Measurements from ENCODE around the gene CFAP97. TPM values are rescaled to one million over a fixed set of nuclear protein-coding genes. Genes with fewer than 3 reads are reported as not detected.
"Not testable (repeated sequence)": the region's sequence is repeated elsewhere in the genome, so short reads cannot be mapped to it uniquely, and the experiment has no call there.

Gene CFAP97
- total and polyA plus RNA-seq, 9 donors = 14.1 to 57.6 (median 38.2) TPM

GRCh38 chr4:185246453-185246852 lies 42.7 kb upstream of the CFAP97 start:
- intact Hi-C loops (cut with DNase I) = no loop called here
- no peak overlapping the region for H3K27ac ChIP-seq
- no peaks in the 10 kb centered on the region for H3K27me3 ChIP-seq
- H3K36me3 ChIP-seq = no peaks in the 10 kb centered on the region
- 49 to 65% (median 58%) methylated on average over 1 of the region's 1 CpG for WGBS, 3 donors
- TF ChIP-seq POLR2A (IDR thresholded peaks at IDR 0.05) (no peak), CTCF (IDR thresholded peaks at IDR 0.05) (no peak), EP300 (IDR thresholded peaks at IDR 0.05) (no peak)
- peaks cover 2% of the 10 kb centered on the region for H3K4me1 ChIP-seq (ENCODE audit: insufficient read depth)
- H3K4me3 ChIP-seq = no peak overlapping the region
- no peak for DNase-seq
- H3K9me3 ChIP-seq = no peaks in the 10 kb centered on the region

GRCh38 chr4:185244763-185245162 lies 41.0 kb upstream of the CFAP97 start:
- Histone ChIP-seq H3K4me3 (no peak overlapping the region), H3K9me3 (no peaks in the 10 kb centered on the region), H3K27ac (no peak overlapping the region), H3K36me3 (no peaks in the 10 kb centered on the region), H3K4me1 (ENCODE audit: insufficient read depth) (peaks cover 2% of the 10 kb centered on the region), H3K27me3 (no peaks in the 10 kb centered on the region)
- no peak for TF ChIP-seq CTCF (IDR thresholded peaks at IDR 0.05)
- TF ChIP-seq EP300 (IDR thresholded peaks at IDR 0.05) = no peak
- no peak for TF ChIP-seq POLR2A (IDR thresholded peaks at IDR 0.05)
- 27 to 45% (median 35%) methylated on average over 4 of the region's 4 CpGs for WGBS, 3 donors
- no peak for DNase-seq
- intact Hi-C loops (cut with DNase I) = no loop called here

GRCh38 chr4:185243879-185244278 lies 40.1 kb upstream of the CFAP97 start:
- intact Hi-C loops (cut with DNase I) = no loop called here
- no peaks in the 10 kb centered on the region for H3K27me3 ChIP-seq
- H3K9me3 ChIP-seq = no peaks in the 10 kb centered on the region
- DNase-seq = no peak
- no peak overlapping the region for H3K4me3 ChIP-seq
- no peak overlapping the region for H3K27ac ChIP-seq
- 94 to 95% (median 94%) methylated on average over 4 of the region's 4 CpGs for WGBS, 3 donors
- H3K4me1 ChIP-seq (ENCODE audit: insufficient read depth) = peaks cover 2% of the 10 kb centered on the region
- H3K36me3 ChIP-seq = no peaks in the 10 kb centered on the region
- TF ChIP-seq CTCF (IDR thresholded peaks at IDR 0.05) (no peak), EP300 (IDR thresholded peaks at IDR 0.05) (no peak), POLR2A (IDR thresholded peaks at IDR 0.05) (no peak)

GRCh38 chr4:185242749-185243533 lies 39.1 kb upstream of the CFAP97 start:
- no peaks in the 10 kb centered on the region for H3K27me3 ChIP-seq
- intact Hi-C loops (cut with DNase I) = no loop called here
- no peak overlapping the region for H3K4me3 ChIP-seq
- 79 to 83% (median 82%) methylated on average over 6 of the region's 6 CpGs for WGBS, 3 donors
- TF ChIP-seq CTCF (IDR thresholded peaks at IDR 0.05) (no peak), POLR2A (IDR thresholded peaks at IDR 0.05) (no peak), EP300 (IDR thresholded peaks at IDR 0.05) (no peak)
- no peaks in the 10 kb centered on the region for H3K9me3 ChIP-seq
- no peak for DNase-seq
- no peak overlapping the region for H3K27ac ChIP-seq
- H3K36me3 ChIP-seq = no peaks in the 10 kb centered on the region
- peaks cover 2% of the 10 kb centered on the region for H3K4me1 ChIP-seq (ENCODE audit: insufficient read depth)

GRCh38 chr4:185240486-185240885 lies 36.7 kb upstream of the CFAP97 start:
- H3K27ac ChIP-seq; DNase-seq; H3K4me1 ChIP-seq (ENCODE audit: insufficient read depth); H3K27me3 ChIP-seq; intact Hi-C loops (cut with DNase I); H3K4me3 ChIP-seq; H3K36me3 ChIP-seq; H3K9me3 ChIP-seq: not testable (repeated sequence)
- WGBS, 3 donors = 97% methylated on average over 31 of the region's 32 CpGs; no CpG with 5 or more reads in 2 of the 3 donors

Measured in ovary (tissue), 9 donors.